Esophagus squamous epithelium (tissue), 4 donors: ENCODE data around the gene ST7.

Experiments
- CTCF ChIP-seq, 6 experiments: fragments of 450-650 bp in 4 of 6; fragments of 200-600 bp in 2 of 6; sonication (generic) in 2 of 6; IDR thresholded peaks; one replicate each; pipeline ENCODE4 v1.5.1; 2016 to 2019; ENCODE audit warnings: antibody characterized with exemption in 6 of 6, mild to moderate bottlenecking in 4 of 6, moderate library complexity in 4 of 6
- POLR2A ChIP-seq, 4 donors: fragments of 450-650 bp; IDR thresholded peaks; one replicate each; pipeline ENCODE4 v1.6.1; 2017; ENCODE audit warnings: antibody characterized with exemption in 4 of 4, mild to moderate bottlenecking in 4 of 4, moderate library complexity in 3 of 4

- TF ChIP-seq POLR2A (IDR thresholded peaks at IDR 0.05) (no peak), CTCF (IDR thresholded peaks at IDR 0.05) (no peak)
Measured at GRCh38 chr7:117084286-117084685, 131.0 kb downstream of the ST7 start.
